HL-60 (cell line): ENCODE data around the gene FGD1.

Experiments used
- CTCF ChIP-seq: IDR thresholded peaks from one replicate; pipeline ENCODE4 v1.5.1; 2011; ENCODE audit warnings: low read length, control low read depth, inconsistent platforms; ENCODE audit not compliant: insufficient read depth
- POLR2AphosphoS5 ChIP-seq: IDR thresholded peaks from 2 replicates; pipeline ENCODE4 v1.6.1; 2012; ENCODE audit warnings: low read depth
- TF ChIP-seq, protein P1 (sequence below): IDR thresholded peaks from 2 replicates; pipeline ENCODE4 v1.6.1; 2012; ENCODE audit warnings: low read depth; ENCODE audit not compliant: insufficient replicate concordance

- TF ChIP-seq POLR2AphosphoS5: no peak
- no peak for TF ChIP-seq CTCF
- TF ChIP-seq, protein P1, sequence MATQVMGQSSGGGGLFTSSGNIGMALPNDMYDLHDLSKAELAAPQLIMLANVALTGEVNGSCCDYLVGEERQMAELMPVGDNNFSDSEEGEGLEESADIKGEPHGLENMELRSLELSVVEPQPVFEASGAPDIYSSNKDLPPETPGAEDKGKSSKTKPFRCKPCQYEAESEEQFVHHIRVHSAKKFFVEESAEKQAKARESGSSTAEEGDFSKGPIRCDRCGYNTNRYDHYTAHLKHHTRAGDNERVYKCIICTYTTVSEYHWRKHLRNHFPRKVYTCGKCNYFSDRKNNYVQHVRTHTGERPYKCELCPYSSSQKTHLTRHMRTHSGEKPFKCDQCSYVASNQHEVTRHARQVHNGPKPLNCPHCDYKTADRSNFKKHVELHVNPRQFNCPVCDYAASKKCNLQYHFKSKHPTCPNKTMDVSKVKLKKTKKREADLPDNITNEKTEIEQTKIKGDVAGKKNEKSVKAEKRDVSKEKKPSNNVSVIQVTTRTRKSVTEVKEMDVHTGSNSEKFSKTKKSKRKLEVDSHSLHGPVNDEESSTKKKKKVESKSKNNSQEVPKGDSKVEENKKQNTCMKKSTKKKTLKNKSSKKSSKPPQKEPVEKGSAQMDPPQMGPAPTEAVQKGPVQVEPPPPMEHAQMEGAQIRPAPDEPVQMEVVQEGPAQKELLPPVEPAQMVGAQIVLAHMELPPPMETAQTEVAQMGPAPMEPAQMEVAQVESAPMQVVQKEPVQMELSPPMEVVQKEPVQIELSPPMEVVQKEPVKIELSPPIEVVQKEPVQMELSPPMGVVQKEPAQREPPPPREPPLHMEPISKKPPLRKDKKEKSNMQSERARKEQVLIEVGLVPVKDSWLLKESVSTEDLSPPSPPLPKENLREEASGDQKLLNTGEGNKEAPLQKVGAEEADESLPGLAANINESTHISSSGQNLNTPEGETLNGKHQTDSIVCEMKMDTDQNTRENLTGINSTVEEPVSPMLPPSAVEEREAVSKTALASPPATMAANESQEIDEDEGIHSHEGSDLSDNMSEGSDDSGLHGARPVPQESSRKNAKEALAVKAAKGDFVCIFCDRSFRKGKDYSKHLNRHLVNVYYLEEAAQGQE: no peak
Measured at GRCh38 chrX:54496517-54496852, 451 bp upstream of the FGD1 start.
